OCI-LY3 (cell line): ENCODE measurements around the gene PIGC.
A peak's percentile ranks its signal among the peaks of the same experiment; 100 is the strongest.

Experiments
- H2AFZ ChIP-seq: fragments of 200-600, 300-600 bp; shearing (Covaris generic); 2 replicates; pipeline ENCODE4 v1.6.0; 2014; ENCODE audit warnings: antibody characterized with exemption, low read depth, low read length
- H3K27ac ChIP-seq: fragments of 200-600, 300-600 bp; sonication (generic); 2 replicates; pipeline ENCODE4 v1.5.1; 2014; ENCODE audit warnings: mild to moderate bottlenecking, low read length, moderate library complexity, mixed read lengths
- H3K27me3 ChIP-seq: fragments of 200-600, 300-600 bp; sonication (generic); 2 replicates; pipeline ENCODE4 v1.6.1; 2014; ENCODE audit warnings: low read depth, low read length, mixed read lengths
- H3K36me3 ChIP-seq: fragments of 200-600, 300-600 bp; sonication (generic); replicated peaks from 2 replicates; pipeline ENCODE3; 2014; ENCODE audit warnings: low read depth, low read length, mixed read lengths
- H3K4me1 ChIP-seq: fragments of 300-600, 200-600 bp; sonication (generic); 2 replicates; pipeline ENCODE4 v1.6.1; 2014; ENCODE audit warnings: low read length, mixed read lengths
- H3K4me2 ChIP-seq: fragments of 200-600, 300-600 bp; sonication (generic); 2 replicates; pipeline ENCODE4 v1.6.1; 2014; ENCODE audit warnings: low read length, mixed read lengths
- H3K4me3 ChIP-seq: fragments of 300-600, 200-600 bp; sonication (generic); 2 replicates; pipeline ENCODE4 v1.5.1; 2014; ENCODE audit warnings: antibody characterized with exemption, mild to moderate bottlenecking, low read length, moderate library complexity
- H3K79me2 ChIP-seq: fragments of 300-600, 200-600 bp; shearing (Covaris generic); 2 replicates; pipeline ENCODE4 v1.6.1; 2014; ENCODE audit warnings: mild to moderate bottlenecking, low read length, mixed read lengths
- H3K9ac ChIP-seq: fragments of 300-600, 200-600 bp; shearing (Covaris generic); 2 replicates; pipeline ENCODE4 v1.6.0; 2014; ENCODE audit warnings: mild to moderate bottlenecking, low read length, moderate library complexity
- H3K9me3 ChIP-seq: fragments of 200-600, 300-600 bp; shearing (Covaris generic); 2 replicates; pipeline ENCODE4 v1.6.1; 2014; ENCODE audit warnings: low read length, mixed read lengths; ENCODE audit not compliant: insufficient read depth
- H4K20me1 ChIP-seq: fragments of 200-600, 300-600 bp; sonication (generic); 2 replicates; pipeline ENCODE4 v1.6.1; 2016; ENCODE audit warnings: low read length, mixed read lengths; ENCODE audit not compliant: insufficient read depth
- EZH2phosphoT487 ChIP-seq: fragments of 200-600 bp; shearing (Covaris generic); IDR thresholded peaks from 2 replicates; pipeline ENCODE4 v1.6.1; 2018; ENCODE audit warnings: antibody characterized with exemption, mixed run types, low read depth
- TF ChIP-seq, protein P1 (sequence below): fragments of 200-600, 300-600 bp; sonication (generic); IDR thresholded peaks from 2 replicates; pipeline ENCODE4 v1.5.1; 2014; ENCODE audit warnings: antibody characterized with exemption, low read length, low read depth

PIGC gene

GRCh38 chr1:172395576-172395975 lies 48.3 kb downstream of the PIGC start:
- H3K9ac ChIP-seq = peak overlapping the region; percentile 94; the same call in 1 of the 2 replicates
- no peaks in the 10 kb centered on the region for H3K9me3 ChIP-seq
- no peaks in the 10 kb centered on the region for H4K20me1 ChIP-seq
- no peaks in the 10 kb centered on the region for H3K36me3 ChIP-seq
- peak overlapping the region; percentile 73 for H3K4me2 ChIP-seq
- no peaks in the 10 kb centered on the region for H3K79me2 ChIP-seq
- peaks cover 99% of the 10 kb centered on the region for H3K4me1 ChIP-seq
- no peak overlapping the region for H3K4me3 ChIP-seq
- TF ChIP-seq EZH2phosphoT487 = no peak
- TF ChIP-seq, protein P1, sequence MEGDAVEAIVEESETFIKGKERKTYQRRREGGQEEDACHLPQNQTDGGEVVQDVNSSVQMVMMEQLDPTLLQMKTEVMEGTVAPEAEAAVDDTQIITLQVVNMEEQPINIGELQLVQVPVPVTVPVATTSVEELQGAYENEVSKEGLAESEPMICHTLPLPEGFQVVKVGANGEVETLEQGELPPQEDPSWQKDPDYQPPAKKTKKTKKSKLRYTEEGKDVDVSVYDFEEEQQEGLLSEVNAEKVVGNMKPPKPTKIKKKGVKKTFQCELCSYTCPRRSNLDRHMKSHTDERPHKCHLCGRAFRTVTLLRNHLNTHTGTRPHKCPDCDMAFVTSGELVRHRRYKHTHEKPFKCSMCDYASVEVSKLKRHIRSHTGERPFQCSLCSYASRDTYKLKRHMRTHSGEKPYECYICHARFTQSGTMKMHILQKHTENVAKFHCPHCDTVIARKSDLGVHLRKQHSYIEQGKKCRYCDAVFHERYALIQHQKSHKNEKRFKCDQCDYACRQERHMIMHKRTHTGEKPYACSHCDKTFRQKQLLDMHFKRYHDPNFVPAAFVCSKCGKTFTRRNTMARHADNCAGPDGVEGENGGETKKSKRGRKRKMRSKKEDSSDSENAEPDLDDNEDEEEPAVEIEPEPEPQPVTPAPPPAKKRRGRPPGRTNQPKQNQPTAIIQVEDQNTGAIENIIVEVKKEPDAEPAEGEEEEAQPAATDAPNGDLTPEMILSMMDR = no peak
- H3K27ac ChIP-seq = peak overlapping the region; percentile 93
- 0 out of 2 replicates have a peak overlapping the region, but pooled peaks have one; percentile 2 for H2AFZ ChIP-seq
- no peaks in the 10 kb centered on the region for H3K27me3 ChIP-seq

DNA sequence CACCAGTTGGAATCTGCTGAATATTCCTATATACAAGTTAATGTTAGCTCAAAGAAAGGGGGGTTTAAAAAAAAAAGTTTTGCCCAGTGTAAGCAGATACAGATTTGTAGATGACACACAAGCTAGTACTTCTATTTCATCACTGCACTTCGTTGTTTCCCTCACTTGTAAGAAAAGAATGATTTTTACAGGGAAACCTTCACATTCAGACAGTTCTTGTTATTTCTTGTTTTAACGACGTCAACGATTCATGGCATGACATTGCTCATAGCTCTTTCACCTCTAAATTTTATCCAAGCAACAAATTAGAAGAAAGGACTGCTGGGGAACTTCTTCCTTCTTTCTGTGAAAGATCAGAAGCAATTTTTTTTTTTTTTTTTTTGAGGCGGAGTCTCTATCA lies 49.1 kb downstream of the PIGC start:
- peak overlapping the region; percentile 94 for H3K9ac ChIP-seq
- peak overlapping the region; percentile 88 for H3K4me2 ChIP-seq
- no peaks in the 10 kb centered on the region for H3K9me3 ChIP-seq
- TF ChIP-seq EZH2phosphoT487 = no peak
- TF ChIP-seq, protein P1 = no peak
- peaks cover 99% of the 10 kb centered on the region for H3K4me1 ChIP-seq
- no peaks in the 10 kb centered on the region for H3K36me3 ChIP-seq
- no peaks in the 10 kb centered on the region for H4K20me1 ChIP-seq
- H3K27me3 ChIP-seq = no peaks in the 10 kb centered on the region
- peak overlapping the region; percentile 93 for H3K27ac ChIP-seq
- peak overlapping the region; percentile 33 for H3K4me3 ChIP-seq
- H3K79me2 ChIP-seq = no peaks in the 10 kb centered on the region
- H2AFZ ChIP-seq = no peak overlapping the region

GRCh38 chr1:172394141-172394751 lies 49.6 kb downstream of the PIGC start:
- Histone ChIP-seq H3K79me2 (no peaks in the 10 kb centered on the region), H3K27me3 (no peaks in the 10 kb centered on the region), H3K9me3 (no peaks in the 10 kb centered on the region), H3K27ac (peak overlapping the region; percentile 93), H3K36me3 (no peaks in the 10 kb centered on the region), H3K4me1 (peaks cover 99% of the 10 kb centered on the region), H3K4me3 (peak overlapping the region; percentile 69), H3K9ac (peak overlapping the region; percentile 94), H3K4me2 (peak overlapping the region; percentile 88), H2AFZ (no peak overlapping the region), H4K20me1 (no peaks in the 10 kb centered on the region)
- TF ChIP-seq, protein P1 = no peak
- no peak for TF ChIP-seq EZH2phosphoT487

DNA sequence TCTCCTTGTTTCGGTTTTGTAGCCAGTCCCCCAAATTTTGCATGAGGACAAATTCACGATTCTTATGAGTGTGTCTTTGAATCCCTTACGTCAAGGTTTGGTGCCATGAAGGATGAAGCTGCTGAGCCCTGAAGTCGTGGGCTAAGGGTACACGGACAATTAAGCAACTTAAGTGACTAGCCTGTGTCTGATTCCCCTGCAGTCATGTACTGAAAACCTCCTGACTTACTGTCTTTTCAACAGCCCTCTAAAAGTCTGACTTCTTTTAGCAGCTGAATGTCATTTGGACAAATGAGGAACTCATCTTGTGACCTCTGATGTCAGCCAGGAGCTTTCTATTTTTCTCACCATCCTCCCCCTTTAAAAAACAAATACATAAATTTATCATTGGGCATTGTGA lies 50.5 kb downstream of the PIGC start:
- Histone ChIP-seq H3K36me3 (no peaks in the 10 kb centered on the region), H3K79me2 (no peaks in the 10 kb centered on the region), H3K27ac (peak overlapping the region; percentile 93), H2AFZ (no peak overlapping the region), H3K4me3 (peak overlapping the region; percentile 69), H3K4me1 (peaks cover 99% of the 10 kb centered on the region), H3K9me3 (no peaks in the 10 kb centered on the region), H4K20me1 (no peaks in the 10 kb centered on the region), H3K9ac (peak overlapping the region; percentile 94), H3K27me3 (no peaks in the 10 kb centered on the region), H3K4me2 (peak overlapping the region; percentile 88)
- no peak for TF ChIP-seq EZH2phosphoT487
- TF ChIP-seq, protein P1 = no peak
